ENCODE measurements around the gene ABCG4.

GRCh38 chr11:119109843-119110242, 39.0 kb upstream of the ABCG4 start:
- no peak for TF ChIP-seq TAF1 (IDR thresholded peaks at IDR 0.05; ENCODE audit: borderline replicate concordance, insufficient read depth, low read length)
- TF ChIP-seq REST (IDR thresholded peaks at IDR 0.05; ENCODE audit: insufficient read depth in 1 of 2, low read depth in 2 of 2, low read length in 2 of 2) = no peak
- TF ChIP-seq POLR2AphosphoS5 (IDR thresholded peaks at IDR 0.05; ENCODE audit: low read depth, low read length) = no peak
- no peak for TF ChIP-seq FOXP2 (optimal IDR thresholded peaks at IDR 0.05; ENCODE audit: borderline replicate concordance, extremely low read depth, extremely low read length, insufficient read depth)

All from PFSK-1 (cell line).